K562 (cell line): ENCODE measurements around the gene LY6G5B. TPM values are rescaled to one million over a fixed set of nuclear protein-coding genes. Genes with fewer than 3 reads are reported as not detected.

Source experiments
- E2F6 ChIP-seq, 2 experiments: IDR thresholded peaks; 2 replicates each; pipeline ENCODE4 v1.6.1; 2011; ENCODE audit warnings: borderline replicate concordance in 1 of 2, control low read depth in 1 of 2, low read depth in 1 of 2, low read length in 1 of 2, mild to moderate bottlenecking in 1 of 2, mixed read lengths in 1 of 2, moderate library complexity in 1 of 2; ENCODE audit not compliant: insufficient read depth in 1 of 2, insufficient read length in 1 of 2, poor library complexity in 1 of 2, severe bottlenecking in 1 of 2; ENCODE audit errors: extremely low read depth in 1 of 2
- EGR1 ChIP-seq: fragments of 450-650 bp; conservative IDR thresholded peaks from 2 replicates; pipeline ENCODE4 v1.6.1; 2017; ENCODE audit warnings: mild to moderate bottlenecking
- GABPB1 ChIP-seq: sonication (generic); formaldehyde crosslinking; IDR thresholded peaks from 2 replicates; pipeline ENCODE4 v1.8.0; 2022; ENCODE audit warnings: mild to moderate bottlenecking, missing genetic modification reagents
- HNRNPLL ChIP-seq: fragments of 200-400 bp; formaldehyde crosslinking; IDR thresholded peaks from 2 replicates; pipeline ENCODE4 v1.6.1; 2017; ENCODE audit warnings: low read length, low read depth, mild to moderate bottlenecking; ENCODE audit not compliant: poor library complexity, severe bottlenecking
- IRF9 ChIP-seq: fragments of 450-650 bp; IDR thresholded peaks from 2 replicates; pipeline ENCODE4 v1.6.1; 2016; ENCODE audit warnings: missing biosample characterization, missing genetic modification characterization
- LEF1 ChIP-seq: fragments of 450-650 bp; IDR thresholded peaks from 2 replicates; pipeline ENCODE4 v1.6.1; 2016; ENCODE audit warnings: mild to moderate bottlenecking
- MTA3 ChIP-seq: fragments of 450-650 bp; formaldehyde crosslinking; IDR thresholded peaks from 2 replicates; pipeline ENCODE4 v1.6.1; 2017; ENCODE audit warnings: mild to moderate bottlenecking, borderline replicate concordance
- NONO ChIP-seq, 2 experiments: fragments of 200-400 bp in 1 of 2; fragments of 450-650 bp in 1 of 2; formaldehyde crosslinking in 1 of 2; IDR thresholded peaks; 2 replicates each; pipeline ENCODE4 v1.6.1; 2017; ENCODE audit warnings: low read depth in 2 of 2, mild to moderate bottlenecking in 2 of 2, moderate library complexity in 2 of 2, low read length in 1 of 2
- POLR2G ChIP-seq: fragments of 200-400 bp; formaldehyde crosslinking; IDR thresholded peaks from 2 replicates; pipeline ENCODE4 v1.6.1; 2017; ENCODE audit warnings: low read depth, mild to moderate bottlenecking, antibody characterized with exemption, low read length, moderate library complexity
- RFX5 ChIP-seq: IDR thresholded peaks from 2 replicates; pipeline ENCODE4 v1.6.1; 2011; ENCODE audit warnings: low read depth, mild to moderate bottlenecking, improper control_type of control experiment, low read length
- RFX7 ChIP-seq: fragments of 250-450 bp; sonication (Bioruptor Pico); IDR thresholded peaks from 2 replicates; pipeline ENCODE4 v1.5.1; 2021; ENCODE audit warnings: mild to moderate bottlenecking
- ZBTB11 ChIP-seq, 3 experiments: fragments of 200-800 bp in 1 of 3; fragments of 250-450 bp in 1 of 3; fragments of 450-650 bp in 1 of 3; sonication (Bioruptor Pico) in 1 of 3; sonication (Bioruptor generic) in 1 of 3; formaldehyde crosslinking in 1 of 3; IDR thresholded peaks; 2 replicates each; pipeline versions ENCODE4 v1.6.1 to v1.8.0; 2016 to 2022; ENCODE audit warnings: mild to moderate bottlenecking in 2 of 3, missing genetic modification characterization in 2 of 3, missing compliant biosample characterization in 1 of 3, moderate library complexity in 1 of 3
- ZFPM2 ChIP-seq: fragments of 250-450 bp; sonication (Bioruptor Pico); IDR thresholded peaks from 2 replicates; pipeline ENCODE4 v1.5.1; 2022; ENCODE audit warnings: mild to moderate bottlenecking
- ZNF133 ChIP-seq: fragments of 250-450 bp; sonication (Bioruptor Pico); IDR thresholded peaks from 2 replicates; pipeline ENCODE4 v1.4.0; 2020; ENCODE audit warnings: mild to moderate bottlenecking
- polyA plus RNA-seq, 8 experiments: library from polyadenylated mRNA; depleted of rRNA in 4 of 8; stranded (reverse) in 5 of 8; unstranded in 3 of 8; fragments of >200 nt; fragmentation: Nextera tagmentation in 2 of 8; fragmentation: Illumina TruSeq in 1 of 8; extraction: Ambion mirVana in 2 of 8; extraction: Trizol in 1 of 8; gene quantifications; 2 replicates each; pipeline versions ENCODE4 v1.2.1 to v1.2.3, GENCODE V29; 2011 to 2014; ENCODE audit warnings: inconsistent platforms in 1 of 8, missing spikeins in 1 of 8
- total RNA-seq, 7 experiments: library from RNA; depleted of rRNA in 6 of 7; stranded (reverse); fragments of >200 nt in 6 of 7; fragmentation: Illumina TruSeq in 2 of 7; extraction: Trizol in 2 of 7; gene quantifications; 2 replicates each; pipeline versions ENCODE4 v1.2.1 to v1.2.3, GENCODE V29; 2011 to 2021; ENCODE audit warnings: low replicate concordance in 1 of 7
- TF ChIP-seq, protein P1 (sequence below): fragments of 450-650 bp; IDR thresholded peaks from 2 replicates; pipeline ENCODE4 v1.6.1; 2014; ENCODE audit warnings: low read depth, mild to moderate bottlenecking, moderate library complexity, borderline replicate concordance
- TF ChIP-seq, protein P2 (sequence below): sonication (generic); formaldehyde crosslinking; IDR thresholded peaks from 2 replicates; pipeline ENCODE4 v1.8.0; 2022; ENCODE audit warnings: mild to moderate bottlenecking, missing genetic modification reagents, borderline replicate concordance

Gene LY6G5B
- total and polyA plus RNA-seq, 9 of the 15 experiments (the other 6 are each of a cell fraction or from before 2014, with no cell fraction given) = 6.0 to 27.0 (median 7.5) TPM

DNA sequence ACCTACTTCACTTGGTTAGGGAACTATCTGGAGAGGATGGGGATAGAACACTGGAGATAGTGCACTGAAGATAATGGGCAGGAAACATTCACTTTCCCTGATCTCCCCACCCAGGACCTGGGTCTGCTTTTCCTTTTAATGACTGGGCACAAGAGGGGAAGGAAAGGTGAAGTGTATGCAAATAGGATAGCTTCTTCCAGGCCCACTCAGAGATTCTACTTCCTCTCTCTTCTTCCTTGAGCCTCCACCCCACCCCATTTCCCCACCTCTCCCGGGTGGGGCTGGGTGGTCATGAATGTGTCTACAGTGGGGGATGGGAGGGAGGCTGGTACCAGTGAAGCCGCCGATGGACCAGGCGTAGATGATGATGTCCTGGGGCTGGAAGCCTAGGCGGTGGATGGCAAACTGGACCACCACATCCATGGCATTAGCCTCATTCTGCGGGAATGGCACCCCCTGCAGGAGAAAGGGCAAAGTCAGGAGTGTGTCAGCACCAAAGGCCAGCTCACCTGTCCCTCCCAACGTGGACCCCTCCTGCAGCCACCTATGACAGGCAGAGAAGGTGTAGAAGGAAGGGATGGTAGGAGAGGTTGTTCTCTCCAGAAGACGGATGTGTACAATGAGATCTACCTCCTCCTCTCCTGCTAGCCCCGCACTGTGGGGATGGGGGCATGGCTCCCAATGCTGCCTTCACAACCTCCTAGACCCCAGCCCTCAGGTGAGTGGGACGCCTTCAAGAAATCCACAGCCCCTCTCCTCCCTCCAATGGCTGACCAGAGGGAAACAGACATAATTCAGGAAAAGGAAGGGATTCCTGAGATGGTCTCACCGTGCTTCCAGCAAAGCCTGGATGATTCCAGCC, 19.7 kb downstream of the LY6G5B start (continued):
- TF ChIP-seq IRF9 = no peak
- no peak for TF ChIP-seq LEF1
- no peak for TF ChIP-seq RFX5
- no peak for TF ChIP-seq HNRNPLL
- TF ChIP-seq ZBTB11 (CRISPR knock-in tag; IDR thresholded peaks at IDR 0.05) = no peak
- TF ChIP-seq, protein P1, sequence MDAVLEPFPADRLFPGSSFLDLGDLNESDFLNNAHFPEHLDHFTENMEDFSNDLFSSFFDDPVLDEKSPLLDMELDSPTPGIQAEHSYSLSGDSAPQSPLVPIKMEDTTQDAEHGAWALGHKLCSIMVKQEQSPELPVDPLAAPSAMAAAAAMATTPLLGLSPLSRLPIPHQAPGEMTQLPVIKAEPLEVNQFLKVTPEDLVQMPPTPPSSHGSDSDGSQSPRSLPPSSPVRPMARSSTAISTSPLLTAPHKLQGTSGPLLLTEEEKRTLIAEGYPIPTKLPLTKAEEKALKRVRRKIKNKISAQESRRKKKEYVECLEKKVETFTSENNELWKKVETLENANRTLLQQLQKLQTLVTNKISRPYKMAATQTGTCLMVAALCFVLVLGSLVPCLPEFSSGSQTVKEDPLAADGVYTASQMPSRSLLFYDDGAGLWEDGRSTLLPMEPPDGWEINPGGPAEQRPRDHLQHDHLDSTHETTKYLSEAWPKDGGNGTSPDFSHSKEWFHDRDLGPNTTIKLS = no peak
- TF ChIP-seq RFX7 (CRISPR knock-in tag) = no peak
- no peak for TF ChIP-seq MTA3
- TF ChIP-seq ZNF133 (CRISPR knock-in tag) = no peak
- no peak for TF ChIP-seq ZFPM2 (CRISPR knock-in tag)
- TF ChIP-seq, protein P2, sequence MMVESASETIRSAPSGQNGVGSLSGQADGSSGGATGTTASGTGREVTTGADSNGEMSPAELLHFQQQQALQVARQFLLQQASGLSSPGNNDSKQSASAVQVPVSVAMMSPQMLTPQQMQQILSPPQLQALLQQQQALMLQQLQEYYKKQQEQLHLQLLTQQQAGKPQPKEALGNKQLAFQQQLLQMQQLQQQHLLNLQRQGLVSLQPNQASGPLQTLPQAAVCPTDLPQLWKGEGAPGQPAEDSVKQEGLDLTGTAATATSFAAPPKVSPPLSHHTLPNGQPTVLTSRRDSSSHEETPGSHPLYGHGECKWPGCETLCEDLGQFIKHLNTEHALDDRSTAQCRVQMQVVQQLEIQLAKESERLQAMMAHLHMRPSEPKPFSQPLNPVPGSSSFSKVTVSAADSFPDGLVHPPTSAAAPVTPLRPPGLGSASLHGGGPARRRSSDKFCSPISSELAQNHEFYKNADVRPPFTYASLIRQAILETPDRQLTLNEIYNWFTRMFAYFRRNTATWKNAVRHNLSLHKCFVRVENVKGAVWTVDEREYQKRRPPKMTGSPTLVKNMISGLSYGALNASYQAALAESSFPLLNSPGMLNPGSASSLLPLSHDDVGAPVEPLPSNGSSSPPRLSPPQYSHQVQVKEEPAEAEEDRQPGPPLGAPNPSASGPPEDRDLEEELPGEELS (CRISPR knock-in tag) = no peak
- 0 out of 2 replicates have a peak, but pooled peaks have one; percentile 34 for TF ChIP-seq GABPB1 (CRISPR knock-in tag)
- peak in 1 of 2 experiments; percentile 27; a peak in 1 of 4 replicates for TF ChIP-seq NONO (IDR thresholded peaks at IDR 0.05; ENCODE audit: low read depth in 2 of 2, low read length in 1 of 2)
- TF ChIP-seq EGR1 = no peak
- no peak for TF ChIP-seq E2F6 (IDR thresholded peaks at IDR 0.05; ENCODE audit: borderline replicate concordance in 1 of 2, extremely low read depth in 1 of 2, insufficient read depth in 1 of 2, insufficient read length in 1 of 2, low read depth in 1 of 2, low read length in 1 of 2, poor library complexity in 1 of 2, severe bottlenecking in 1 of 2)
- TF ChIP-seq POLR2G = peak; percentile 46; the same call in 1 of the 2 replicates
